GM12873 (cell line): ENCODE measurements around the gene WDR82.
A peak's percentile ranks its signal among the peaks of the same experiment; 100 is the strongest.

ENCODE experiments used
- CTCF ChIP-seq: IDR thresholded peaks from 2 replicates; pipeline ENCODE4 v1.5.1; 2012; ENCODE audit warnings: low read depth, mild to moderate bottlenecking, moderate library complexity, low read length, control low read depth; ENCODE audit not compliant: insufficient read depth; ENCODE audit errors: missing control alignments

Gene WDR82

GRCh38 chr3:52289747-52290595 lies 11.5 kb upstream of the WDR82 start:
- peak; percentile 19 for TF ChIP-seq CTCF

GRCh38 chr3:52289338-52289746 lies 10.9 kb upstream of the WDR82 start:
- no peak for TF ChIP-seq CTCF

- no peak for TF ChIP-seq CTCF
Observed at GRCh38 chr3:52288674-52289073, 10.2 kb upstream of the WDR82 start.

GRCh38 chr3:52286777-52287110 lies 8.3 kb upstream of the WDR82 start:
- TF ChIP-seq CTCF = no peak

GRCh38 chr3:52283306-52283705 lies 4.9 kb upstream of the WDR82 start:
- TF ChIP-seq CTCF = no peak

GRCh38 chr3:52281981-52282801 lies 3.7 kb upstream of the WDR82 start:
- TF ChIP-seq CTCF = no peak

- TF ChIP-seq CTCF = no peak
Observed at GRCh38 chr3:52280050-52280461, 1.6 kb upstream of the WDR82 start.
